DMS53 treated with DMSO at 0.1 percent for 48 hours (cell line): Measurements from ENCODE around the gene ATF6B.
"Not testable (repeated sequence)": the region's sequence is repeated elsewhere in the genome, so short reads cannot be mapped to it uniquely, and the experiment has no call there.

Source experiments
- DNase-seq: peaks from one replicate; lab custom pipeline; 2025; ENCODE audit not compliant: unreplicated experiment; lab: John Stamatoyannopoulos, UW

The ATF6B gene

DNA sequence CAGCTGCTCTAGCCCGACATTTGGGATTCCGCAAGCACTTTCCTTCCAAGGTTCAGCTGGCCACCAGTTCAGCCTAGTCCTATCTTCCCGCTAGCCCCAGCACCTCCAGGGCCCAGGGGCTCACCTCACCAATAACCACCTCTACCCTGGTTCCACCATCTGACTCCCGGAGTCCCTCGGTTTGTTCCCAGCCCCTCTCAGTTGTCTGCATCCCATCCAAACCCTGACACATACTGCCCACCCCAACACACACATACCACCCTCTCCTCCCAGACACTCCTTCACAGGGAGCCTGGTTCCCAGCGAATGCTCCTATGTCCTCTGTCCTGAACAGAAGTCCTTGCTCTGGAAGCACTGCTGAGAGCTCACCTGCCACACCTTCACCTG is 19.3 kb downstream of the ATF6B start:
- DNase-seq, result no peak

GRCh38 chr6:32108094-32108627 is 19.9 kb downstream of the ATF6B start:
- DNase-seq, result no peak

DNA sequence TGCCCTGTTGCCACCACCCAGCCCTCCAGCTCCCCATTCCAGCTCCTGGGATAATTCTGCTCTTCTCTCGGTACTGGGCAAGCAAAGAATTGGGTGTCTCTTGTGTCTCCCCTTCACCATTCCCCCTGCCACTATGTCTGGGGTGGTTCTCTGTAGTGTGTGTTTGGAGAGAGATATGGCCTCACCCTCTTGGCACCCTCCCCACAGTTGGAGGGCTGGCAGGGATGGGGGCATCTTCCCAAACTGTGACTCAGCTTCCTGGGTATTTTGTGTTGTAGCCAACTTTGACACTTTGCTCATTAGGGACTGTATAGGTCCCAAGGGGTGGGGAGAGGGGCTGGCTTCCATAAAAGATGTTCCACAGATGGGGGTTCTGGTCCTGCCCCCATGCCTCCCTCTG is 20.6 kb downstream of the ATF6B start:
- no peak for DNase-seq

DNA sequence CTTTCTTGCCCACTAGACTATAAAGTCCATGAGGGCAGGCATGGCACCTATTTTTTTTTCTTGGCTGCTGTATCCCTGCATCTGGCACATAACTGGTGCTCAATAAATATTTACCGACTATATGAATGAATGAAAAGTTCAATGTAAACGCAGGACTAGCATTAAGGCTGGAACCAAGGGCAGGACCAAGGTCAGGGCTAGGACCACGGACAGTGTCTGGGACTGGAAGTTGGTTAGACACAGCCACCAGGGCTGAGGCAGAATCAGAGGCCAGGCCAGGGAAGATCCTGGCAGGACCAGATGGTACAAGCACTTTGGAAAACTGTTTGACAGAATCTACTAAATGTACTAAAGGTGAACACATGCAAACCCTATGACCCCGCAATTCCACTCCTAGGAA is 22.6 kb downstream of the ATF6B start:
- no peak for DNase-seq

DNA sequence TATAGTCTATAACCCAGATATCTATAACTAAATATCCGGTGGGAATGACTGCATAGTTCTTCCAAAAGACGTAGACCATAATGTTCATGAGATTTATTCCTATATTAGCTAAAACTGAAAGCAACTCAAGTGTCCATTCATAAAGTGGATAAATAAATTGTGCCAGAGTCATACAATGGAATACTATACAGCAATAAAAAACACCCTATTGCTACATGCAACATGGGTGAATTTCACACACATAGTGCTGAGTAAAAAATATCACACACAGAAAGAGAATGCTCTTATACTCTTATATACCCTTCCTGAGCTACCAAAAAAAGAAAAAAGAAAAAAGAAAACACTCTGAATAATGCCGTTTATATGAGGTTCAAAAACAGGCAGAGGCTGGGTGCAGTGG is 25.8 kb downstream of the ATF6B start:
- no peak for DNase-seq

DNA sequence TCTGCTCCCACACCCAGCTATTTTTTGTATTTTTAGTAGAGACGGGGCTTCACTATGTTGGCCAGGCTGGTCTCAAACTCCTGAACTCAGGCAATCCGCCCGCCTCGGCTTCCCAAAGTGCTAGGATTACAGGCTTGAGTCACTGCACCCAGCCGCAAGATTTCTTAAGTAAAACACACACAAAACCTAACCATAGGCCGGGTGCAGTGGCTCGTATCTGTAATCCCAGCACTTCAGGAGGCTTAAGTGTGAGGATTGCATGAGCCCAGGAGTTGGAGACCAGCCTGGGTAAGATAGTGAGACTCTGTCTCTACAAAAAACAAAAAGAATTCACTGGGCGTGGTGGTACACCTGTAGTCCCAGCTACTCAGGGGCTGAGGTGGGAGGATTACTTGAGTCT is 27.8 kb downstream of the ATF6B start:
- not testable (repeated sequence) for DNase-seq

DNA sequence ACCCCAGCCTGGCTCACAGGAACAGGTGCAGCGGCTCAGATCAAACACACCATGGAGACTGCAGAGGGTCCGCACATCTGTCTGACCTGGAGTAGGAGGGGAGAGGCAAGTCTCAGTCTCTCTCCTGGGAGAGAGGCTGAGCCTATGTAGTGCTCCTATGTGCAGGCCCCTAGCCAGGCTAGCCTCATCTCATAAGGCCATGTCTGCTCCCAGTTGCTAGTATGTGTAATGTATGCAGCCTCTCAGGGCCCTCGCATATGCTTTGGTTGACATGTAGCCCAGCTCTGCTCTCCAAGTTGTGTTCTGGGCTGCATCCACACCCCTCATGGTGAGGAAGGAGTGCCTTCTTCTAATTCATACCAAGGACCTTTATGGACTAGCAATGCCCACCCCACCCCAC is 30.7 kb downstream of the ATF6B start:
- no peak for DNase-seq

GRCh38 chr6:32096394-32097258 is 31.4 kb downstream of the ATF6B start:
- DNase-seq, result no peak

DNA sequence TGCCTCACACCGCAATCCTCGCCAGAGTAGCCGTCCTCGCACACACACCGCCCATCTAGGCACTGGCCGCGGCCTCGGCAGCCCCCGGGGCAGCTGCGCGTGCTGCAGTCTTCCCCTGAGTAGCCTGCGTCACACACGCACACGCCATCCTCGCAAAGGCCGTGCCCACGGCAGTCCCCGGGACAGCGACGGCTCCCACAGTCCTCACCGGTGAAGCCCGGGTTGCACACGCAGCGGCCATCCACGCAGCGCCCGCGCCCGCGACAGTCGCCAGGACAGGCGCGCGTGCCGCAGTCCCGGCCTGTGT is 32.0 kb downstream of the ATF6B start:
- DNase-seq, result no peak

GRCh38 chr6:32095338-32096086 is 32.5 kb downstream of the ATF6B start:
- DNase-seq, result no peak

DNA sequence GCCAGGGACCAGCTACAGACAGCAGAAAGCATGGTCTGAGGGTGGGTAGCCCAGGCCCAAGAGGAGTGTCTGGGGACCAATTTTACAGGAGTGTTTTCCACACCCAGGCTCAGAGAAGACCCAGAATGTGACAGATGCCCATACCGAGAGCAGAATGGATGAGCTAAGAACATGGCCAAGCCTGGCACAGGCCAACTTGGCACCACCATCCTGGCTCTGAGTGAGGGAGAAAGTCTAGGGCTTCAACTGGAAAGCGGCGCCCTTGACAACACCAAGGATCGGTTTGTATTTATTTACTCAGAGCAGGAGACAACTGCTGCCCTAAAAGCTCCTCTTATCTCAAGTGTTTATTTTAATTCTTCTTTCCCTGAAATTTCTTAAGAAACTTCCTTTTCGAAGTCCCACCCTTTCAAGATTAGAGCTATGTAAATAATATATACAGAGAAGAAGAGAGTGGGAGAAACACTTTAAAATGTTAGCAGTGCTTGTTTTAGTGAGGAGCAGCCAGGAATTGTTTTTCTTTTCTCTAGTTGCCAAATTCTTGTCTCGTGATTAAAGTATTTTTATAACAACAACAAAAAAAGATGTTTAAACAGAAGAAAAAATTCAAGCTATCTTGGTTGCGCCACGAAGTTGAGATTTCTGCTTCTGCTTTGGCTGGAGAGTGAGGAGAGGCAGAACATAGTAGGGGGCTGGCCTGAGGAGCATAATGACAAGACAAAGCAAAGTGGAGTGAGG is 35.1 kb downstream of the ATF6B start:
- peak; percentile 17 for DNase-seq

DNA sequence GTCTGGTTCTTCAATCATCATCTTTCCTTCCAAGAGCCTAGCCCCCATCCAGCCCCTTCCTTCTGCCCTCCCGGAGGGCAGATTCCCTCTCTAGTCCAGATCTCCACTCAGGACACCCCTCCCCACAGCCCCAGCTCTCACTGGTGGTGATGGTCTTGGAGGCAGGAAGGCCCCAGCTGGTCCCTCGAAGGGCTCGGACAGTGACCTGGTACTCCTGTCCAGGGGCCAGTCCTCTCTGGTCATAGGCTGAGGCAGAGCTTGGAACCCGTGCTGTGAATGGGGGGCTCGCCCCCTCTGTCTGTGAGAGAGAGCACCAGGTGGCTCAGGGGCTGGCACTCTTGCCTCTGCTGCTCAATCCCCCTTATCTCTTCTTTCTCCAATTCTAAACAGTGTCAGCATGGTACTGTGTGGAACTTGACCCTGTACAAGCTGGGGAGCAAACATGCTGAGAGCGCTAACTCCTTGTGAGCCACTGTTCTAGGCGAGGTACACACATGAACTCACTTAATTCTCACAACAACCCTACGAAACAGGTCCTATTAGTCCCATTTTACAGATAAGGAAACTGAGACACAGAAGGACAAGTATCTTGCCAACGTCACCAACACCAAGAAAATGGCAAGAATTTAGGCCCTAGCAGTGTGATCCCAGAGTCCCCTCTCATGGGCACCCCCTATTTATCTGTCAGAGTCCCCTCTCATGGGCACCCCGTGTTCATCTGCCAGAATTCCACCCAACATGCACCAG is 38.8 kb downstream of the ATF6B start:
- no peak for DNase-seq

DNA sequence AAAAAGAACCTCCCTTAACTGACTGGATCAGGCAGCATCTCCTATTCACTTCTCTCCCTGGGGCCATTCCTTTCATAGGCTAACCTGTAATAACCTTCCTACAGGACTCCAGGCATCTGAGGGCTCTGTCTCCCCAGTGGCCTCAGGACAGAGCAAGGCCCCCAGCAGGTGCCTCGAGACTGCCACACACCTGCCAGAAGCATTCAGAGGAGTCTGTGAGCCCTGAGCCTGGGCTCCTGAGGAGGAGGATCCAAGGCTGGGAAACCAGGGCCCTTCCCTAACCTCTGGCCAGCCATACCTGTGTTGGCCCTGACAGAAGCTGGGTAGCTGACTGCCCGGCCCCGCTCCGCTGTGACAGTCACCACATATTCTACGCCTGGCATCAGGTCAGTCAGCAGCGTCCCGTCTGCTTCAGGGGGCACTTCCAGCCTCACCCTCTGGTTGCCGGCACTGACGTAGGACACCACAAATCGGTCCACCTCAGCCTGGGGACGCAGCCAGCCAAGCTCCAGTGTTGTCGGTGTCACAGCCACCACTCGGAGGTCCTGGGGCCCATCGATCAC is 39.5 kb downstream of the ATF6B start:
- DNase-seq, result no peak

GRCh38 chr6:32087574-32088486 is 40.2 kb downstream of the ATF6B start:
- peak; percentile 65 for DNase-seq

DNA sequence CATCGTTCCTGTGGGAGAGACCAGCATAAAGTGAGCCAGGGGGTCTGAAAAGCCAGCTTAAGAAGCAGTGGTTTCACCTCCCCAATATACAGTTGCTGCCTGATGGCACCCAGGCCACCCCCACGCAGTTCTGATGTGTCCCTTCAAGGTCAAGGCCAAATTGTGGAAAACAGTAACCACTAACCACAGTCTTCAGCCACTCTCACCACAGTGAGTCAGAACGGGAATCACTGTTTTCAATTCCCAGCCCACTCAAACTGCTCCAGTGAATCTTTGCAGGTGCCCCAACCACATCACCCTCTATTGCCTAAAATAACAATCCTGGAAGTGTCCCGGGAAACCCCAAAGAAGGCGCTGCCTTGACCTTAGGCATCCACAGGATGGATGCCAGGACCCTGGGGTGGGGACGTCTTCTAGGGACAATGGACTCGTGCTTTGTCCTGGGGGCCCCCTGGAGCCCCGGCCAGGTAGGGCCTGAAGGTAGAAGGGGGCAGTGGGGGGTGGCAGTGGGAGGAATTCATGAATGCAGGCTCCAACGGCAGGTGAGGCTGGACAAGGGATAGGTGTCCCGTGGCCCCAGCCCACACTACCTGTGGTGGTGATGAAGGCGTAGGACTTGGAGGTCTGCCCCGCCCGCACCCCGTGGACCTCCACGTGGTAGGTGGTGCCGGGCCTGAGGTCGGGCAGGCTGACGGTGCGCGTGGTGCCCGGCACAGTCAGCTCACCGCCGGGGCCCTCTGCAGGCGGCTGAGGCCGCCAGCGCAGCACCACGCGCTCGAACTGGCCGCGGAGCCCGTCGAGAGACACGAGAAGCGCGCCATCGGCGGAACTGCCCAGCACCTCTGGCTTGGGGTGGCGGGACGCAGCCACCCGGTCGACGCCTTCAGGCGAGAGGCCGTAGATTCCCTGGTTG is 41.1 kb downstream of the ATF6B start:
- DNase-seq, result no peak

DNA sequence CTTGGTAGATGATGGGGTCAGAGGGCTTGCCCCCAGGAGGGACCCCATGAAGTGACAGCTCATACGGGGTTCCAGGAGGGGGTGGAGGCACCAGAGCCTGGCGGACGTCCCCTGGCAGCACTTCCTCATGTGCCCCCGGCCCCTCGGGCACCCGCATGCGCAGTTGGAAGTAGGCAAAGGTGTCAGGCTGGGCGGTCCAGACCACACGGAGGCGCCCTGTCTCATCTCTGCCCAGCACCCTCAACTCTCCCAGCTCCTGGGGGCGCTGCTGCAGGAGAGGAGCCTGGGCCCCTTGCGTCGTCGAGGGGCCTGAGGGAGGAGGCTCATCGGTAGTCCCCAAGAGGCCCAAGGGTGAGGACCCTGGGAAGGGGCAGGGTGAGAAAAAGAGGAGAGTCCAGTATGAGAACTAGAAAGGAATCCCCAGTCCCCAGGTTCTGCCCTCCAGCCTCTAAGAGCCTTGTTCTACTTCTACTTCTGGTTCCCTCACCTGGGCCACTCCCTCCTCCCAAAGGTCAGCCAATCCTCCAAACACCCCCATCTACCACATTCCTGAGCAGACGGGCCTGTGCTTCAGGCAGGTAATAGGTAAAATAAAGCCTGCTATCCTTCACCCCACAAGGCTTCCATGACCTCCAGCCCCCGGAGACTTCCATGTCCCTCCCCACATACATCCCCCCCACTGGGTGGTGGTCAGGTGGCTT is 42.1 kb downstream of the ATF6B start:
- DNase-seq, result no peak

GRCh38 chr6:32084780-32085179 is 43.3 kb downstream of the ATF6B start:
- no peak for DNase-seq
